Measurements from ENCODE around the gene PHIP. TPM values are rescaled to one million over a fixed set of nuclear protein-coding genes. Genes with fewer than 3 reads are reported as not detected.

The PHIP gene
- total and polyA plus RNA-seq, 2 experiments from 2014 or later = 48.0 to 65.4 TPM

- Histone ChIP-seq H3K4me2 (no peak overlapping the region), H2AFZ (no peak overlapping the region), H3K4me3 (no peak overlapping the region), H3F3A (replicated peaks; ENCODE audit: low read depth) (no peaks in the 10 kb centered on the region), H3K9me2 (ENCODE audit: insufficient read depth) (no peaks in the 10 kb centered on the region), H3K36me3 (ENCODE audit: insufficient read depth) (peaks cover 28% of the 10 kb centered on the region; the same call in 1 of the 2 replicates), H3K4me1 (ENCODE audit: insufficient read depth) (peaks cover 7% of the 10 kb centered on the region), H3K27ac (ENCODE audit: low read depth) (no peak overlapping the region), H3K27me3 (ENCODE audit: insufficient read depth) (no peaks in the 10 kb centered on the region), H4K20me1 (replicated peaks; ENCODE audit: insufficient read depth) (peaks cover 11% of the 10 kb centered on the region), H3K79me2 (replicated peaks; ENCODE audit: insufficient read depth) (peaks cover 86% of the 10 kb centered on the region)
- Mint-ChIP-seq H3K9me3 (no peaks in the 10 kb centered on the region), H3K4me3 (no peak overlapping the region), H3K27me3 (ENCODE audit: insufficient read depth, low read depth, poor library complexity) (no peaks in the 10 kb centered on the region), H3K4me1 (peaks cover 11% of the 10 kb centered on the region), H3K36me3 (ENCODE audit: low read depth) (peaks cover 44% of the 10 kb centered on the region), H3K27ac (no peak overlapping the region)
- TF ChIP-seq ZNF114 (CRISPR knock-in tag; IDR thresholded peaks at IDR 0.05) (no peak), POLR2AphosphoS5 (IDR thresholded peaks at IDR 0.05; ENCODE audit: low read depth) (no peak), STAT1 (IDR thresholded peaks at IDR 0.05; ENCODE audit: unreplicated experiment) (no peak), EZH2 (IDR thresholded peaks at IDR 0.05; ENCODE audit: low read depth, unreplicated experiment) (no peak), NANOG (IDR thresholded peaks at IDR 0.05; ENCODE audit: borderline replicate concordance) (no peak), CREB1 (CRISPR knock-in tag; IDR thresholded peaks at IDR 0.05; ENCODE audit: low read depth) (no peak), EZH2phosphoT487 (IDR thresholded peaks at IDR 0.05; ENCODE audit: unreplicated experiment) (no peak), ZNF331 (CRISPR knock-in tag; IDR thresholded peaks at IDR 0.05; ENCODE audit: low read depth) (no peak), JUNB (IDR thresholded peaks at IDR 0.05; ENCODE audit: unreplicated experiment) (no peak)
- TF ChIP-seq, protein P1, sequence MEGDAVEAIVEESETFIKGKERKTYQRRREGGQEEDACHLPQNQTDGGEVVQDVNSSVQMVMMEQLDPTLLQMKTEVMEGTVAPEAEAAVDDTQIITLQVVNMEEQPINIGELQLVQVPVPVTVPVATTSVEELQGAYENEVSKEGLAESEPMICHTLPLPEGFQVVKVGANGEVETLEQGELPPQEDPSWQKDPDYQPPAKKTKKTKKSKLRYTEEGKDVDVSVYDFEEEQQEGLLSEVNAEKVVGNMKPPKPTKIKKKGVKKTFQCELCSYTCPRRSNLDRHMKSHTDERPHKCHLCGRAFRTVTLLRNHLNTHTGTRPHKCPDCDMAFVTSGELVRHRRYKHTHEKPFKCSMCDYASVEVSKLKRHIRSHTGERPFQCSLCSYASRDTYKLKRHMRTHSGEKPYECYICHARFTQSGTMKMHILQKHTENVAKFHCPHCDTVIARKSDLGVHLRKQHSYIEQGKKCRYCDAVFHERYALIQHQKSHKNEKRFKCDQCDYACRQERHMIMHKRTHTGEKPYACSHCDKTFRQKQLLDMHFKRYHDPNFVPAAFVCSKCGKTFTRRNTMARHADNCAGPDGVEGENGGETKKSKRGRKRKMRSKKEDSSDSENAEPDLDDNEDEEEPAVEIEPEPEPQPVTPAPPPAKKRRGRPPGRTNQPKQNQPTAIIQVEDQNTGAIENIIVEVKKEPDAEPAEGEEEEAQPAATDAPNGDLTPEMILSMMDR (conservative IDR thresholded peaks at IDR 0.05; ENCODE audit: low read depth in 2 of 2) = no peak
- TF ChIP-seq, protein P2, sequence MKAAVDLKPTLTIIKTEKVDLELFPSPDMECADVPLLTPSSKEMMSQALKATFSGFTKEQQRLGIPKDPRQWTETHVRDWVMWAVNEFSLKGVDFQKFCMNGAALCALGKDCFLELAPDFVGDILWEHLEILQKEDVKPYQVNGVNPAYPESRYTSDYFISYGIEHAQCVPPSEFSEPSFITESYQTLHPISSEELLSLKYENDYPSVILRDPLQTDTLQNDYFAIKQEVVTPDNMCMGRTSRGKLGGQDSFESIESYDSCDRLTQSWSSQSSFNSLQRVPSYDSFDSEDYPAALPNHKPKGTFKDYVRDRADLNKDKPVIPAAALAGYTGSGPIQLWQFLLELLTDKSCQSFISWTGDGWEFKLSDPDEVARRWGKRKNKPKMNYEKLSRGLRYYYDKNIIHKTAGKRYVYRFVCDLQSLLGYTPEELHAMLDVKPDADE (IDR thresholded peaks at IDR 0.05) = no peak
- TF ChIP-seq, protein P3, sequence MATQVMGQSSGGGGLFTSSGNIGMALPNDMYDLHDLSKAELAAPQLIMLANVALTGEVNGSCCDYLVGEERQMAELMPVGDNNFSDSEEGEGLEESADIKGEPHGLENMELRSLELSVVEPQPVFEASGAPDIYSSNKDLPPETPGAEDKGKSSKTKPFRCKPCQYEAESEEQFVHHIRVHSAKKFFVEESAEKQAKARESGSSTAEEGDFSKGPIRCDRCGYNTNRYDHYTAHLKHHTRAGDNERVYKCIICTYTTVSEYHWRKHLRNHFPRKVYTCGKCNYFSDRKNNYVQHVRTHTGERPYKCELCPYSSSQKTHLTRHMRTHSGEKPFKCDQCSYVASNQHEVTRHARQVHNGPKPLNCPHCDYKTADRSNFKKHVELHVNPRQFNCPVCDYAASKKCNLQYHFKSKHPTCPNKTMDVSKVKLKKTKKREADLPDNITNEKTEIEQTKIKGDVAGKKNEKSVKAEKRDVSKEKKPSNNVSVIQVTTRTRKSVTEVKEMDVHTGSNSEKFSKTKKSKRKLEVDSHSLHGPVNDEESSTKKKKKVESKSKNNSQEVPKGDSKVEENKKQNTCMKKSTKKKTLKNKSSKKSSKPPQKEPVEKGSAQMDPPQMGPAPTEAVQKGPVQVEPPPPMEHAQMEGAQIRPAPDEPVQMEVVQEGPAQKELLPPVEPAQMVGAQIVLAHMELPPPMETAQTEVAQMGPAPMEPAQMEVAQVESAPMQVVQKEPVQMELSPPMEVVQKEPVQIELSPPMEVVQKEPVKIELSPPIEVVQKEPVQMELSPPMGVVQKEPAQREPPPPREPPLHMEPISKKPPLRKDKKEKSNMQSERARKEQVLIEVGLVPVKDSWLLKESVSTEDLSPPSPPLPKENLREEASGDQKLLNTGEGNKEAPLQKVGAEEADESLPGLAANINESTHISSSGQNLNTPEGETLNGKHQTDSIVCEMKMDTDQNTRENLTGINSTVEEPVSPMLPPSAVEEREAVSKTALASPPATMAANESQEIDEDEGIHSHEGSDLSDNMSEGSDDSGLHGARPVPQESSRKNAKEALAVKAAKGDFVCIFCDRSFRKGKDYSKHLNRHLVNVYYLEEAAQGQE (IDR thresholded peaks at IDR 0.05; ENCODE audit: unreplicated experiment) = no peak
- TF ChIP-seq, protein P4, sequence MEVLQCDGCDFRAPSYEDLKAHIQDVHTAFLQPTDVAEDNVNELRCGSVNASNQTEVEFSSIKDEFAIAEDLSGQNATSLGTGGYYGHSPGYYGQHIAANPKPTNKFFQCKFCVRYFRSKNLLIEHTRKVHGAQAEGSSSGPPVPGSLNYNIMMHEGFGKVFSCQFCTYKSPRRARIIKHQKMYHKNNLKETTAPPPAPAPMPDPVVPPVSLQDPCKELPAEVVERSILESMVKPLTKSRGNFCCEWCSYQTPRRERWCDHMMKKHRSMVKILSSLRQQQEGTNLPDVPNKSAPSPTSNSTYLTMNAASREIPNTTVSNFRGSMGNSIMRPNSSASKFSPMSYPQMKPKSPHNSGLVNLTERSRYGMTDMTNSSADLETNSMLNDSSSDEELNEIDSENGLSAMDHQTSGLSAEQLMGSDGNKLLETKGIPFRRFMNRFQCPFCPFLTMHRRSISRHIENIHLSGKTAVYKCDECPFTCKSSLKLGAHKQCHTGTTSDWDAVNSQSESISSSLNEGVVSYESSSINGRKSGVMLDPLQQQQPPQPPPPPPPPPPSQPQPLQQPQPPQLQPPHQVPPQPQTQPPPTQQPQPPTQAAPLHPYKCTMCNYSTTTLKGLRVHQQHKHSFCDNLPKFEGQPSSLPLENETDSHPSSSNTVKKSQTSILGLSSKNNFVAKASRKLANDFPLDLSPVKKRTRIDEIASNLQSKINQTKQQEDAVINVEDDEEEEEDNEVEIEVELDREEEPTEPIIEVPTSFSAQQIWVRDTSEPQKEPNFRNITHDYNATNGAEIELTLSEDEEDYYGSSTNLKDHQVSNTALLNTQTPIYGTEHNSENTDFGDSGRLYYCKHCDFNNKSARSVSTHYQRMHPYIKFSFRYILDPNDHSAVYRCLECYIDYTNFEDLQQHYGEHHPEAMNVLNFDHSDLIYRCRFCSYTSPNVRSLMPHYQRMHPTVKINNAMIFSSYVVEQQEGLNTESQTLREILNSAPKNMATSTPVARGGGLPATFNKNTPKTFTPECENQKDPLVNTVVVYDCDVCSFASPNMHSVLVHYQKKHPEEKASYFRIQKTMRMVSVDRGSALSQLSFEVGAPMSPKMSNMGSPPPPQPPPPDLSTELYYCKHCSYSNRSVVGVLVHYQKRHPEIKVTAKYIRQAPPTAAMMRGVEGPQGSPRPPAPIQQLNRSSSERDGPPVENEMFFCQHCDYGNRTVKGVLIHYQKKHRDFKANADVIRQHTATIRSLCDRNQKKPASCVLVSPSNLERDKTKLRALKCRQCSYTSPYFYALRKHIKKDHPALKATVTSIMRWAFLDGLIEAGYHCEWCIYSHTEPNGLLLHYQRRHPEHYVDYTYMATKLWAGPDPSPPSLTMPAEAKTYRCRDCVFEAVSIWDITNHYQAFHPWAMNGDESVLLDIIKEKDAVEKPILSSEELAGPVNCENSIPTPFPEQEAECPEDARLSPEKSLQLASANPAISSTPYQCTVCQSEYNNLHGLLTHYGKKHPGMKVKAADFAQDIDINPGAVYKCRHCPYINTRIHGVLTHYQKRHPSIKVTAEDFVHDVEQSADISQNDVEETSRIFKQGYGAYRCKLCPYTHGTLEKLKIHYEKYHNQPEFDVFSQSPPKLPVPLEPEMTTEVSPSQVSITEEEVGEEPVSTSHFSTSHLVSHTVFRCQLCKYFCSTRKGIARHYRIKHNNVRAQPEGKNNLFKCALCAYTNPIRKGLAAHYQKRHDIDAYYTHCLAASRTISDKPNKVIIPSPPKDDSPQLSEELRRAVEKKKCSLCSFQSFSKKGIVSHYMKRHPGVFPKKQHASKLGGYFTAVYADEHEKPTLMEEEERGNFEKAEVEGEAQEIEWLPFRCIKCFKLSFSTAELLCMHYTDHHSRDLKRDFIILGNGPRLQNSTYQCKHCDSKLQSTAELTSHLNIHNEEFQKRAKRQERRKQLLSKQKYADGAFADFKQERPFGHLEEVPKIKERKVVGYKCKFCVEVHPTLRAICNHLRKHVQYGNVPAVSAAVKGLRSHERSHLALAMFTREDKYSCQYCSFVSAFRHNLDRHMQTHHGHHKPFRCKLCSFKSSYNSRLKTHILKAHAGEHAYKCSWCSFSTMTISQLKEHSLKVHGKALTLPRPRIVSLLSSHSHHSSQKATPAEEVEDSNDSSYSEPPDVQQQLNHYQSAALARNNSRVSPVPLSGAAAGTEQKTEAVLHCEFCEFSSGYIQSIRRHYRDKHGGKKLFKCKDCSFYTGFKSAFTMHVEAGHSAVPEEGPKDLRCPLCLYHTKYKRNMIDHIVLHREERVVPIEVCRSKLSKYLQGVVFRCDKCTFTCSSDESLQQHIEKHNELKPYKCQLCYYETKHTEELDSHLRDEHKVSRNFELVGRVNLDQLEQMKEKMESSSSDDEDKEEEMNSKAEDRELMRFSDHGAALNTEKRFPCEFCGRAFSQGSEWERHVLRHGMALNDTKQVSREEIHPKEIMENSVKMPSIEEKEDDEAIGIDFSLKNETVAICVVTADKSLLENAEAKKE (CRISPR knock-in tag; IDR thresholded peaks at IDR 0.05) = no peak
- ATAC-seq (no peak), DNase-seq (ENCODE audit: low spot score) (no peak)
These were observed 35.8 kb downstream of the PHIP start for GRCh38 chr6:79042088-79042798.
